Measurements from ENCODE around the gene GBP3.

GRCh38 chr1:89051300-89051954 is 28.8 kb upstream of the GBP3 start:
- TF ChIP-seq CTCF (IDR thresholded peaks at IDR 0.05) (no peak), POLR2A (IDR thresholded peaks at IDR 0.05) (no peak)

Measured in testis (tissue), 2 donors.